Measurements from ENCODE around the gene DHX38. TPM values are rescaled to one million over a fixed set of nuclear protein-coding genes. Genes with fewer than 3 reads are reported as not detected.

Gene DHX38
- total RNA-seq (40.2 and 42.2 TPM in 2 replicates), polyA plus RNA-seq (32.9 and 50.8 TPM in 2 replicates)

- peak within 1 kb of the TSS; percentile 86 for H3K27ac ChIP-seq
- 2% methylated on average over 42 of the region's 43 CpGs for WGBS (ENCODE audit: low lambda C conversion rate, missing lambda C conversion rate)
- peak within 1 kb of the TSS; percentile 60 for H3K4me3 ChIP-seq
- peak within 1 kb of the TSS; percentile 96 for H3K4me2 ChIP-seq
- peaks cover 62% of the 10 kb centered on the region for H3K79me2 ChIP-seq
- peak within 1 kb of the TSS; percentile 43 for H2AFZ ChIP-seq
- H3K9me3 ChIP-seq (ENCODE audit: low read depth): no peaks in the 10 kb centered on the region
- H3K27me3 ChIP-seq: no peaks in the 10 kb centered on the region
- no peaks in the 10 kb centered on the region for H3K9me2 ChIP-seq (replicated peaks; ENCODE audit: insufficient read depth)
- H4K20me1 ChIP-seq (ENCODE audit: insufficient read depth, poor library complexity, severe bottlenecking): no peaks in the 10 kb centered on the region
- H3K4me1 ChIP-seq (ENCODE audit: insufficient read depth): peaks cover 18% of the 10 kb centered on the region
- H3K36me3 ChIP-seq (replicated peaks; ENCODE audit: insufficient read depth, low read depth): no peaks in the 10 kb centered on the region
- TF ChIP-seq EZH2 (IDR thresholded peaks at IDR 0.05; ENCODE audit: borderline replicate concordance) (no peak), CTCF (IDR thresholded peaks at IDR 0.05; ENCODE audit: poor library complexity) (no peak), EZH2phosphoT487 (IDR thresholded peaks at IDR 0.05; ENCODE audit: low read depth, severe bottlenecking, unreplicated experiment) (no peak)
- DNase-seq (ENCODE audit: low spot score): peak; percentile 98
Observed at GRCh38 chr16:72093448-72094265, at the start of gene DHX38, which contains the start of gene TXNL4B. Gene DHX38, plus strand, starts transcription at chr16:72093847. Its CDS starts 2,311 bp downstream, at chr16:72096158. Gene TXNL4B, minus strand, starts transcription at chr16:72093620. Its CDS starts 2,871 bp downstream, at chr16:72090749.

GRCh38 chr16:72044296-72044695 is 49.4 kb upstream of the DHX38 start:
- H3K36me3 ChIP-seq (replicated peaks; ENCODE audit: insufficient read depth, low read depth): no peaks in the 10 kb centered on the region
- no peak overlapping the region for H3K27ac ChIP-seq
- H3K27me3 ChIP-seq: no peaks in the 10 kb centered on the region
- H2AFZ ChIP-seq: no peak overlapping the region
- no peaks in the 10 kb centered on the region for H3K9me2 ChIP-seq (replicated peaks; ENCODE audit: insufficient read depth)
- WGBS (ENCODE audit: low lambda C conversion rate, missing lambda C conversion rate): 60% methylated on average over 6 of the region's 6 CpGs
- no peak for TF ChIP-seq CTCF (IDR thresholded peaks at IDR 0.05; ENCODE audit: poor library complexity)
- TF ChIP-seq EZH2 (IDR thresholded peaks at IDR 0.05; ENCODE audit: borderline replicate concordance): no peak
- TF ChIP-seq EZH2phosphoT487 (IDR thresholded peaks at IDR 0.05; ENCODE audit: low read depth, severe bottlenecking, unreplicated experiment): no peak
- H3K79me2 ChIP-seq: no peaks in the 10 kb centered on the region
- H4K20me1 ChIP-seq (ENCODE audit: insufficient read depth, poor library complexity, severe bottlenecking): no peaks in the 10 kb centered on the region
- H3K4me2 ChIP-seq: no peak overlapping the region
- H3K4me3 ChIP-seq: no peak overlapping the region
- H3K4me1 ChIP-seq (ENCODE audit: insufficient read depth): peaks cover 3% of the 10 kb centered on the region
- no peak for DNase-seq (ENCODE audit: low spot score)
- H3K9me3 ChIP-seq (ENCODE audit: low read depth): no peaks in the 10 kb centered on the region

- Histone ChIP-seq H3K4me1 (ENCODE audit: insufficient read depth) (peaks cover 3% of the 10 kb centered on the region), H3K27me3 (no peaks in the 10 kb centered on the region), H3K4me2 (no peak overlapping the region), H3K27ac (no peak overlapping the region), H3K9me2 (replicated peaks; ENCODE audit: insufficient read depth) (no peaks in the 10 kb centered on the region), H3K9me3 (ENCODE audit: low read depth) (no peaks in the 10 kb centered on the region), H3K36me3 (replicated peaks; ENCODE audit: insufficient read depth, low read depth) (no peaks in the 10 kb centered on the region), H2AFZ (no peak overlapping the region), H3K79me2 (no peaks in the 10 kb centered on the region), H3K4me3 (no peak overlapping the region), H4K20me1 (ENCODE audit: insufficient read depth, poor library complexity, severe bottlenecking) (no peaks in the 10 kb centered on the region)
- no peak for DNase-seq (ENCODE audit: low spot score)
- TF ChIP-seq EZH2 (IDR thresholded peaks at IDR 0.05; ENCODE audit: borderline replicate concordance) (no peak), CTCF (IDR thresholded peaks at IDR 0.05; ENCODE audit: poor library complexity) (no peak), EZH2phosphoT487 (IDR thresholded peaks at IDR 0.05; ENCODE audit: low read depth, severe bottlenecking, unreplicated experiment) (no peak)
- 87% methylated on average over 2 of the region's 2 CpGs for whole genome bisulfite sequencing (ENCODE audit: low lambda C conversion rate, missing lambda C conversion rate)
Observed at GRCh38 chr16:72044825-72045359, 48.8 kb upstream of the DHX38 start.
